Mesothelial cell of epicardium (in vitro differentiated cells): ENCODE data around the gene MOAP1. TPM values are rescaled to one million over a fixed set of nuclear protein-coding genes. Genes with fewer than 3 reads are reported as not detected.
"Not testable (repeated sequence)": the region's sequence is repeated elsewhere in the genome, so short reads cannot be mapped to it uniquely, and the experiment has no call there.

Experiments
- DNase-seq, 2 experiments: peaks; one replicate each; pipeline ENCODE4 v3.0.0; 2021; ENCODE audit warnings: low spot score in 2 of 2; ENCODE audit not compliant: unreplicated experiment in 2 of 2
- H3K27ac Mint-ChIP-seq: 2 replicates; pipeline ENCODE4 v1.8.0; 2021; ENCODE audit warnings: mixed read lengths
- H3K27me3 Mint-ChIP-seq: 2 replicates; pipeline ENCODE4 v1.8.0; 2021; ENCODE audit warnings: low read depth, mixed read lengths
- H3K36me3 Mint-ChIP-seq: 2 replicates; pipeline ENCODE4 v1.8.0; 2021; ENCODE audit warnings: mixed read lengths
- H3K4me1 Mint-ChIP-seq: 2 replicates; pipeline ENCODE4 v1.8.0; 2021; ENCODE audit warnings: mixed read lengths
- H3K4me3 Mint-ChIP-seq: 2 replicates; pipeline ENCODE4 v1.8.0; 2021; ENCODE audit warnings: mild to moderate bottlenecking, moderate library complexity, mixed read lengths
- H3K9me3 Mint-ChIP-seq: 2 replicates; pipeline ENCODE4 v1.8.0; 2021; ENCODE audit warnings: mixed read lengths
- CTCF ChIP-seq: fragments of 200-600 bp; sonication (generic); IDR thresholded peaks from one replicate; pipeline ENCODE4 v1.5.0; 2021; ENCODE audit warnings: antibody characterized with exemption; ENCODE audit not compliant: unreplicated experiment
- total RNA-seq: library from RNA; stranded (reverse); gene quantifications from 3 replicates; pipeline ENCODE4 v1.2.1, GENCODE V29; 2021

Gene MOAP1
- total RNA-seq, 1 donor from 2014 or later = 26.6 TPM

DNA sequence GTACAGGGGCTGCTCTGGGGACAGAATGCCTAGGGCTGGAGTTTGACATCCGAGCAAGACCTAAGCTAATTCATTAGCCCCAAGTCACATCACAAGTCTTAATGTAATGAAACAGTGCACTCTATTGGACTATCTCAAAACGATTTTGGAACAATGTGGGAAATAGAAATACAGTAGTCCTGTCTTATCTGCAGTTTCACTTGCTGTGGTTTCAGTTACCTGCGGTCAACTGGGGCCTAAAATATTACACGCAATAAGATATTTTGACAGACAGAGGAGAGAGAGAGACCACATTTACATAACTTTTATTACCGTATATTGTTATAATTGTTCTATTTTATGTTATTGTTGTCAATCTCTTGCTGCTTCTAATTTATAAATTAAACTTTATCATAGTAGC, 21.1 kb downstream of the MOAP1 start:
- no peaks in the 10 kb centered on the region for H3K36me3 Mint-ChIP-seq
- no peak overlapping the region for H3K27ac Mint-ChIP-seq
- H3K9me3 Mint-ChIP-seq = no peaks in the 10 kb centered on the region

GRCh38 chr14:93161411-93161940, 23.2 kb downstream of the MOAP1 start:
- Mint-ChIP-seq H3K9me3 (no peaks in the 10 kb centered on the region), H3K4me3 (no peak overlapping the region), H3K27ac (no peak overlapping the region), H3K36me3 (no peaks in the 10 kb centered on the region), H3K27me3 (no peaks in the 10 kb centered on the region), H3K4me1 (no peaks in the 10 kb centered on the region)
- no peak for DNase-seq
- no peak for TF ChIP-seq CTCF

More for the DNA sequence above, 21.1 kb downstream of the MOAP1 start:
- DNase-seq = no peak
- H3K4me1 Mint-ChIP-seq = no peaks in the 10 kb centered on the region
- no peak for TF ChIP-seq CTCF
- no peaks in the 10 kb centered on the region for H3K27me3 Mint-ChIP-seq
- H3K4me3 Mint-ChIP-seq = no peak overlapping the region

DNA sequence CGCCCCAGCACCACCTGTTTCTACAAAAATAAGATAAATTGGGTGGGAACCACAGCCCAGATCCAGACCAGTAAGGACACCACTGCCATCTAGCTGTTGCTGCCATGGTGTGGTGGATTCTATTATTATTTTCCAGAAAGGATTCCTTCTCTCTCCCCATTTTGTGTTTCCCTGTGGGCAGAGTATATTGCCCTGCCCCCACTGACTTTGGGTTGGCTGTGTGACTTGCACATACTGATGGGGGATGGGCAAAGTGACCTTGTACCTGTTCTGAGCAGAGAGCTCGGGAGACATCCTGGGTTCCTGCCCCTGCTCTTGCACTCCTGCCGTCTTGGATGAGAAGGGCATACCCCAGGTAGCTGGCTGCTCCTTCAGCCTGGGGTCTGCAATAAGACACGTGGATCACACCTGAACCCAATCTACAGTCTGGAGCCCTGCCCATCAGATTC, 24.3 kb downstream of the MOAP1 start:
- Mint-ChIP-seq H3K36me3 (no peaks in the 10 kb centered on the region), H3K9me3 (no peaks in the 10 kb centered on the region), H3K27ac (no peak overlapping the region), H3K27me3 (no peaks in the 10 kb centered on the region), H3K4me3 (no peak overlapping the region), H3K4me1 (no peaks in the 10 kb centered on the region)
- DNase-seq = no peak
- TF ChIP-seq CTCF = no peak

- H3K9me3 Mint-ChIP-seq = not testable (repeated sequence)
Measured at GRCh38 chr14:93159625-93160352, 24.9 kb downstream of the MOAP1 start.

DNA sequence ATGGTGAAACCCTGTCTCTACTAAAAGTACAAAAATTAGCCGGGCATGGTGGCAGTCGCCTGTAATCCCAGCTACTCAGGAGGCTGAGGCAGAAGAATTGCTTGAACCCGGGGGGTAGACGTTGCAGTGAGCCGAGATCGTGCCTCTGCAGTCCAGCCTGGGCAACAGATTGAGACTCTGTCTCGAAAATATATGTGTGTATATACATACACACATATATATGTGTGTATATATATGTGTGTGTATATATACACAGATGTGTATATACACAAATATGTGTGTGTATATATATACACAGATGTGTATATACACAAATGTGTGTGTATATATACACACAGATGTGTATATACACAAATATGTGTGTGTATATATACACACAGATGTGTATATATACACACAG, 26.3 kb downstream of the MOAP1 start:
- H3K9me3 Mint-ChIP-seq, H3K27ac Mint-ChIP-seq, H3K4me1 Mint-ChIP-seq, H3K36me3 Mint-ChIP-seq, H3K4me3 Mint-ChIP-seq, H3K27me3 Mint-ChIP-seq, DNase-seq: not testable (repeated sequence)

More at GRCh38 chr14:93159625-93160352, 24.9 kb downstream of the MOAP1 start:
- H3K27me3 Mint-ChIP-seq, H3K27ac Mint-ChIP-seq, H3K4me3 Mint-ChIP-seq, H3K4me1 Mint-ChIP-seq, DNase-seq, H3K36me3 Mint-ChIP-seq: not testable (repeated sequence)

GRCh38 chr14:93156693-93157369, 27.9 kb downstream of the MOAP1 start:
- H3K27ac Mint-ChIP-seq = no peak overlapping the region

More at GRCh38 chr14:93156693-93157369, 27.9 kb downstream of the MOAP1 start:
- TF ChIP-seq CTCF = no peak
- Mint-ChIP-seq H3K4me3 (no peak overlapping the region), H3K4me1 (no peaks in the 10 kb centered on the region), H3K27me3 (no peaks in the 10 kb centered on the region), H3K9me3 (no peaks in the 10 kb centered on the region), H3K36me3 (no peaks in the 10 kb centered on the region)
- DNase-seq = no peak
